ENCODE measurements around the gene WDR18. TPM values are rescaled to one million over a fixed set of nuclear protein-coding genes. Genes with fewer than 3 reads are reported as not detected.

WDR18 gene
- total and polyA plus RNA-seq, 4 donors = 24.3 to 45.3 (median 37.7) TPM

GRCh38 chr19:1007399-1008251 is 23.5 kb downstream of the WDR18 start:
- DNase-seq (ENCODE audit: low spot score) = no peak
- no peaks in the 10 kb centered on the region for H3K4me1 ChIP-seq (ENCODE audit: control insufficient read depth in 4 of 4, insufficient read depth in 4 of 4, low read length in 3 of 4)
- H3K9ac ChIP-seq (ENCODE audit: low read depth in 1 of 2, low read length in 2 of 2) = no peak overlapping the region
- no peaks in the 10 kb centered on the region for H3K27me3 ChIP-seq (ENCODE audit: control insufficient read depth in 4 of 4, insufficient read depth in 4 of 4, low read length in 3 of 4)
- H3K9me3 ChIP-seq (ENCODE audit: control insufficient read depth in 4 of 4, low read length in 3 of 4) = no peaks in the 10 kb centered on the region
- no peak for TF ChIP-seq SP1 (IDR thresholded peaks at IDR 0.05)
- TF ChIP-seq TAF1 (conservative IDR thresholded peaks at IDR 0.05) = no peak
- TF ChIP-seq YY1 (IDR thresholded peaks at IDR 0.05) = no peak
- TF ChIP-seq ZBTB33 (IDR thresholded peaks at IDR 0.05) = no peak
- TF ChIP-seq JUND (IDR thresholded peaks at IDR 0.05) = no peak
- no peak for TF ChIP-seq HNF4A (conservative IDR thresholded peaks at IDR 0.05)
- no peak for TF ChIP-seq MAX (IDR thresholded peaks at IDR 0.05)
- no peak for TF ChIP-seq EGR1 (IDR thresholded peaks at IDR 0.05; ENCODE audit: low read depth in 2 of 2)
- TF ChIP-seq FOXA1 (IDR thresholded peaks at IDR 0.05) = no peak
- TF ChIP-seq NR2F2 (IDR thresholded peaks at IDR 0.05) = no peak
- TF ChIP-seq REST (IDR thresholded peaks at IDR 0.05) = no peak
- no peak for TF ChIP-seq GABPA (IDR thresholded peaks at IDR 0.05 in 1 of 2, conservative IDR thresholded peaks at IDR 0.05 in 1 of 2)
- no peak for TF ChIP-seq RXRA (IDR thresholded peaks at IDR 0.05)
- TF ChIP-seq CTCF (IDR thresholded peaks at IDR 0.05; ENCODE audit: low read depth, low read length, missing input control) = no peak
- no peak for TF ChIP-seq ATF3 (IDR thresholded peaks at IDR 0.05)
- no peak for TF ChIP-seq RAD21 (IDR thresholded peaks at IDR 0.05)
- no peak for TF ChIP-seq FOXA2 (IDR thresholded peaks at IDR 0.05)
- H3K27ac ChIP-seq (ENCODE audit: low read depth in 1 of 2, low read length in 2 of 2) = no peak overlapping the region
- 95% methylated on average over 73 of the region's 73 CpGs for WGBS
- no peak overlapping the region for H3K4me3 ChIP-seq (ENCODE audit: low read depth in 1 of 3, low read length in 3 of 3)
- H3K36me3 ChIP-seq (ENCODE audit: control insufficient read depth in 4 of 4, insufficient read depth in 3 of 4, low read depth in 1 of 4, low read length in 3 of 4) = peaks cover 0 to 27% (median 12%) of the 10 kb centered on the region in 4 donors
